AG08395 (cell line): ENCODE measurements around the gene CLEC18B.
A peak's percentile ranks its signal among the peaks of the same experiment; 100 is the strongest.
"Not testable (repeated sequence)": the region's sequence is repeated elsewhere in the genome, so short reads cannot be mapped to it uniquely, and the experiment has no call there.

ENCODE experiments used
- DNase-seq: peaks from one replicate; pipeline ENCODE4 v3.0.0; 2012; ENCODE audit warnings: mixed read lengths, low spot score

CLEC18B gene

GRCh38 chr16:74443624-74444346 lies 22.5 kb upstream of the CLEC18B start:
- not testable (repeated sequence) for DNase-seq

DNA sequence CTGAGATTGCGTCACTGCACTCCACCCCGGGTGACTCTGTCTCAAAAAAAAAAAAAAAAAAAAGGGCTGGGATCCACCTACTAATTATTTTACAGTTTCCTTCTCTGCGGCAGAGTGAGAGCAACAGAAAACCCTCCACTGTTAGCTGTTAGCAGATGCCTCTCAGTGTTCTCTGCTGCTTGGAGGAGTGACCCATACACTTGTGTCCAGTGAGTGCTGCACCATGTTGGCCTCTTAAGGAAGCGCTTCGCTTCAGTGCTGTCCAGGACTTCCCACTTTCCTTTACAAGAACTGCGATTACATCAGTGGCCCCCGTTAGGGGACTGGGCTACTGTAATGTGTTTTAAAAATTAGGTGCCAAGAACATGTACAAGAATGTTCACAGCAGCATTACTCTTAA lies 18.4 kb upstream of the CLEC18B start:
- no peak for DNase-seq

- DNase-seq: no peak
Observed at GRCh38 chr16:74438492-74438979, 17.3 kb upstream of the CLEC18B start.

GRCh38 chr16:74431516-74431915 lies 10.2 kb upstream of the CLEC18B start:
- DNase-seq: no peak

DNA sequence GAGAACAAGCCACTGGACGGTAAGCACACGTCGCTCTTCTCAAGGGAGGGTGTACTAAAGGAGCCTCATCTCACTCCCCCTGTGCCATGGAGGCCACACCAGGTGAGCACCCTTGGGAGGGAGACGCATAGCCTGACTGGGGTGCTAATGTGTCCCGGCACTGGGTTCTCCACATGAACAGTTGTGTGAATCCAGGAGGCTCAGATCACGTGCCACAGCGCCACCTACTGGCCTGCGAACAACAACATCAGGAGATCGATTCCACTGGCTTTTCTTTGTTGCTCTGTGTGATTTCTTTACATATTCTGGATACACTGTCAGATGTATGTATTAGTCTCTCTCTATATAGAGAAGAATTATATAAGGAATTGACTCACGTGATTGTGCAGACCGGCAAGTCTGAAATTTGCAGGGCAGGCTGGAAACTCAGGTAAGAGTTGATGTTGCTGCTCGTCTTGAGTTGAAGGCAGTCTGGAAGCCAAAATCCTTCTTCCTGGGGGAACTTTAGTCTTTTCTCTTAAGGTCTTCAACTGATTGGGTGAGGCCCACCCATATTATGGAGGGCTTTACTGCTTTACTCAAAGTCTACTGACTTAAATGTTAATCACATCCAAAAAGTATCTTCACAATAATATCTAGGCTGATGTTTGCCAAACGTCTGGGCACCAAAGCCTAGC lies 8.9 kb upstream of the CLEC18B start:
- DNase-seq: peak; percentile 48

- DNase-seq: not testable (repeated sequence)
Observed at GRCh38 chr16:74428493-74428892, 7.2 kb upstream of the CLEC18B start.

DNA sequence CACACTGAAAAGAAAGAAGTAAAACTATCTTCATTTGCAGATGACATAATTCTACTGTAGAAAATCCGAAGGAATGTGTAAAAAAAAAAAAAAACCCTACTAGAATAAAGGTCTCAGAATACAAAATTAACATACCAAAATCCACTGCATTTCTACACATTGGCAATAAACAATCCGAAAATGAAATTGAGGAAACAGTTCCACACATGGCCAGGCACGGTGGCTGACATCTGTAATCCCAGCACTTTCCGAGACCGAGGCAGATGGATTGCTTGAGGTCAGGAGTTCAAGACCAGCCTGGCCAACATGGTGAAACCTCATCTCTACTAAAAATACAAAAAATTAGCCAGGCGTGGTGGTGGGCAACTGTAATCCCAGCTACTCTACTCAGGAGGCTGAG lies 4.5 kb upstream of the CLEC18B start:
- not testable (repeated sequence) for DNase-seq

DNA sequence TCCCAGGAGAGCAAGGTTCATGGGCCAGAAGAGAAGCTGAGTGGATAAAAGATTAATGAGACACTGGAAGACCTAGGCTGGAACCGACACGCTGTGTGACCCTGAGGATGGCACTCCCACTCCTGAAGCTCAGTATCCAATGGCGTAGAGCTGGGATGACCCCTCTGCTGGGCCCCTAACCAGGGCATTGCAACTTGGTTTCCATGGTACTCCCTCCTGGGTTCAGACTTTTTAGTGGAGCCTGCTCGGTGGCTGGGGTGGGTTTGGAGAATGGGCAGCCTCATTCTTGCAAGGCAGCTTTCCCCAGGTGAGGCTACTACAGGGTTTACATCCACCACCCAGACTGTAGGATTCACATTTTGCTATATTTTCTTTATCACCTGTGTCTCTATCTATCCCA lies 2.4 kb upstream of the CLEC18B start:
- DNase-seq: not testable (repeated sequence)

DNA sequence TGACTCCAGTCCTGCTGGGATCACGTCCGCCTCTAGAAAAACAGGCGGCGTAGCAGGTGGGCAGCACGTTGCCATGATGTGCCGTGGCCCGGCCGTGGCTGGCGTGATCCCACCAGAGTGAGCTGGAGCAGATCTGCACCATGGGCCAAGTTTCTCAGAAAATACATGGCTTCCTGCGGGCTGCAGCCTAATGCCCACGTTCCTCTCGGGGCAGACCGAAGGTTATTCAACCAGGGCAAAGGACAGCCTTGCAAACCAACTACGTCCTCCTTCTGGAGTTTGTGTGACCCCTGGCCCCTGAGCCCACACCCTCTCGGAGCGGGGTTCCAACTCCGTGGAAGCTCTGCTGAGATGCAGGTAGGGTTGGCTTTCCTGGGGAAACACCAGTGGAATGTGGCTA lies 808 bp upstream of the CLEC18B start:
- DNase-seq: not testable (repeated sequence)

- not testable (repeated sequence) for DNase-seq
Observed at GRCh38 chr16:74421482-74421785, 156 bp upstream of the CLEC18B start.

DNA sequence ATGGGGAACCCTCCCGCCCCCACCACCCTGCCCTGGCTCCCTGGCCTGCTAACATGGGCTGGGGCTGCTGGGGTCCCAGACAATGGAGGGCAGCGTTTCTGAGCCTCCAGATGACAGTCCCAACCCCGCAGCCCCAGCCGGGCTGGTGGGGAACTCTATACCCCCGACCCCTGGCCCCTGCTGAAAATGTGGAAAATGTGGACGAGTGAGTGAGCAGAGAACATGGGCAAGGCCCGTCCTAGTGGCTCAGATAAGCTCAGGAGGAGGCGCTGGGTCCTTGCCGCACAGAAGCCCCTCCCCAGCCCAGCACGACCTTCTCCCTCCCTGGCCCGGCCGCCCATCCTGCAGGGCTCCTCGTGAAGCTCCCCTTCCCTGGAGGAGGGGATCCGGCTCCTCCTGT lies 1.5 kb downstream of the CLEC18B start:
- DNase-seq: not testable (repeated sequence)

- DNase-seq: not testable (repeated sequence)
Observed at GRCh38 chr16:74417897-74418296, 3.4 kb downstream of the CLEC18B start.

DNA sequence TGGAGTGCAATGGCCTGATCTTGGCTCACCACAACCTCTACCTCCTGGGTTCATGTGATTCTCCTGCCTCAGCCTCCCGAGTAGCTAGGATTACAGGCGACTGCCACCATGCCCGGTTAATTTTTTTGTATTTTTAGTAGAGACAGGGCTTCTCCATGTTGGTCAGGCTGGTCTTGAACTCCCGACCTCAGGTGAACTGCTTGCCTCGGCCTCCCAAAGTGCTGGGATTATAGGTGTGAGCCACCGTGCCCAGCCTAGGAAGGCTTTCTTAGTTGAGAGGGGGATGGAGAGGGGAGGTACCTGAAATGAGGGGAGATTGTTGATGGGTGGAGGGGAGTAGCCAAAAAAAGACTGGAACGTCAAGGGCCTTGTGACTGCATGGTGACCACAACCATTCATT lies 7.4 kb downstream of the CLEC18B start:
- not testable (repeated sequence) for DNase-seq

- not testable (repeated sequence) for DNase-seq
Observed at GRCh38 chr16:74413485-74413884, 7.8 kb downstream of the CLEC18B start.

DNA sequence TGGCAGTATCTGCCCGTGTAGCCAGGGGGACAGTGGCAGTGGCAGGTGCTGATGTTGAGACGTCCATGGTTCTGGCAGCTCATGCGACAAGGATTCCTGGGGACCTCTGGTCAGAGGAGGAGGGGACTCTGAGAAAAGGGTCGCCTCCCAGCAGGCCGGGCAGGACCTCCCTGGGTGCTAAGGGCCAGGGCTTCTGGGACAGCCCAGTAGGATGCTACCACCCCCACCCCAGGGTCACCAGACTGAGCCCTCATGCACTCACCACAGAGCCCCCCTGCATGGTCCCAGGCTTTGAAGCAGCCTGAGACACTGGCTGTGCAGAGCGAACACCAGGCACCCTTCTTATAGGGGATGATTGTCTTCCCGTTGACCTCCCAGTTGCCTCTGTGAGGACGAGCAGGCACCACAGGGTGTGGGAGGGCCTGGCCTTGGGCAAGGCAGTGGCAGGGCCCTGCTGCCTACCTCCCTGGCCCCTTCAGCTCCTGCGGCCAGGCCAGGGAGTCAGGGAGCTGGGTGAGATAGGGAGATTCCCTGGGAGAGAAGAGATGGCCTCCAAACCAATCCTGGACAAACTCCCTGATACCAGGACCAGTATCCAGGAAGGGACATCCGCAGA lies 8.4 kb downstream of the CLEC18B start:
- not testable (repeated sequence) for DNase-seq

DNA sequence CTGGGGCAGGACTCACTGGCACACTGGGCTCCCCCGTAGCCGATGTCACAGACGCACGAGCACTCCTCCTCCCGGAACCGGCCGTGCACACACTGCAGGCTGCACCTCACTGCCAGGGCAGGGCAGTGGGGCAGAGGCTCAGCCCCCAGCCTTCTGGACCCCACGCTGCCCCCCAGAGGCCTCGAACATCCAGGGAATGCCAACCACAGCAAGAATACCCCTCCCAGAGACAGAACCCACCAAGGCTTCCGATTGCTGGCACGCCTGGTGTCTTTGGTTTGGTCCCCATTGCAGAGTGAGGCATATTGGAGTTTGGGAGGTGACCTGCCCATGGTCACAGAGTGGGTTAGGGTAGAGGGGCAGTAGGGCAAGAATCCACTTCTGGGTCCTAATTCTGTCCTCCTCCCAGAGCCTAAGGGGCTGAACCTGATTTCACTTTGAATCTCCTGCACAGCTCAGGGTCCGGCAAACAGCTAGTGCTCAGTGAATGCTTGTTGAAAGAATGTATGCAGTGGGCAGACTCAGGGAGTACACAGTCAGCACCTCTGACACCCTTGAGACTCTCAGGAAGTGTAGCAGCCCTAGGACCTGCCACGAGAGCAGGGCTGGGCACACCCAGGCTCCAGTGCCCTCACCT lies 9.0 kb downstream of the CLEC18B start:
- not testable (repeated sequence) for DNase-seq

DNA sequence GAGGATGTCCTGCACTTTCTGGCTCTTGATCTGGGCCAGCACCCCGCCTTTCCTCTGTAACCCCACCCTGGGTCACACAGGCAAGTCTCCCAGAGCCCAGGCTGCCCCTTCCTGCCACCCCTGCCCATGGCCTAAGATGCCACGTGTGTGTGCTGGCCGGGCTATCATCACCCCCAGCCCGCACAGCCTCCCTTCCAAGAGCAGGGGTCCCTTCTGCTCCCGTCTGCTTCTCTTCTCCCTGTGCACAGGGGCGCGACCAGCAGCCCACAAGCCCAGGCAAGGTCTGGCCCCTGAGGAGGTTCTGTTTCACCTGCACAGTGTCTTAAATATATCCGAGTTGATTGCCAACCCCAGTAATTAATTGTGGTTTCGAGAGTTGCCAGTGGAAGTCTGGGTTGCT lies 10.3 kb downstream of the CLEC18B start:
- DNase-seq: not testable (repeated sequence)

DNA sequence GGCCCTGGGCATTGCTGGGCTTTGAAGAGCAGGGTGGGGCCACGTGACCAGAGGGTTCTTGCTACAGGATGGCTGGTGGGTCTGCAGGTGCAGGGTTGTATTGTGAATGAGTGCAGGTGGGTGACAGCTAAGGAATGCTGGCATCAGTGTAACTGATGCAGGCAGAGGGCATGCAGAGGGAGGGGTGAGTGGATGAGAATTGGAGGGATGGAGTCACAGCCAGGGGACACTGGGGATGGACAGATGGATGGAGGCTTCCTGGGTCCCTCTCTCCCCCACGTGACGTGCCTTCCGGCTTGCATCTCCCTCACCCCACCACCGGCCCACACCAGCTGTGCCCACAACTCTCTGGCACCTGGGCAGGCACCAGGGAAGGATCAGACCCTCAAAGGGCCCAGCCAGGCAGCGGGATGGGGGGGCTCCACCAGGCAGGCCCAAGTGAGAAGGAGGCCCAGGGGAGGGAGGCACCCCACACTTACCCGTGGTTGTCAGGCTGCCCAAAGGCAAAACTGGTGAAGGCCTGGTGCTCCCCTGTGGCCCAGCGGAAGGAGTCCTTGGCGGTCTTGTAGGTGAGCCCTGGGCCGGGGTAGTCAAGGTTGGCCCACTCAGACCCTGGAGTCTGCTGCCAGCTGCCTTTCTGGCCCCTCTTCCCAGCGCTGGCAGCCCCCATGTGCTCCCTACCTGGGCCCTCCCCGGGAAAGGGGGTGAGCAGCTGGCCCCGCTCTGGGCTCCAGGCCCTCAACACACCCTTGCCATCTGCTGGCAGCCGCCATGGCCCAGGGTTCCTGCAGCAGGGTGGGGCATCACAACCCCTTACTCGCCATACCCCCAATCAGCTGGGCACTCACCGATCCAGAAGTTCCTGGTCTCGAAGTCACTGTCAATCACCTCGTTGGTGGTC lies 11.0 kb downstream of the CLEC18B start:
- DNase-seq: not testable (repeated sequence)

DNA sequence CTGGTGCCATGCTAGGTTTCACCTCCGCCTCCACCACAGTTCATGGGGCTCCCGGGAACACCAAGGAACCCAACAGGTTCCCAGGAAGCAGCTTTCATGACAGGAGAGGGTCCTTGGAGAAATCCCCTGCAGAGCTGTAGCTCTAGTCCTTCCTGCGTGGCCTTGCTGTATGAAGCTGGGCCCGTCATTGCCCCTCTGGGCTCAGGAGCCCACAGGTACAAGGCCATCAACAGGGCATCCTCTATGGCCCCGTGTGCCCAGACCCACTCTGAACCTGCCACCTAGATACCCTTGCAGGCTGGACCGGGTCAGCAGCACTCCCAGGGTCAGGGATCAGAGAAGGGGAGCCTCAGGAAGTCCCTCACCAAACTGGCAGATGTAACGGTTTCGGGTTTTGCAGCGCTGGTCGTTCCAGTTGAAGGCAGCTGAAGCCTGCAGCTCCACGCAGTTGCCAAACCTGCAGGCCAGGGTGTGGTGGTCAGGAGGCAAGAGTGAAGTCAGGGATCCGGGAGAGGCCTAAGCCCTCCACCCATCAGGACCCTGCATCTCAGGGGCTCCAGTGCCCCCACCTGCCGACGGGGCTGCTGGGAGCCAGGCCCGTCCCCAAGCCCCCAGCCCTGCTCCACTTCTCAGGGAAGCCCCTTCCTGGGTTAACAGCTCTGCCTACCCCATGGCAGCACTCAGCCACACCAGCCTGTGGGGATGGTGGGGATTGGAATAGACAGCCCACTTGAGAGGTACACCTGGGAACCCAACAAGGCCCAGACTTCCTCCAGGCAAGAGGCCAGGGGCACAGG lies 11.9 kb downstream of the CLEC18B start:
- DNase-seq: not testable (repeated sequence)

DNA sequence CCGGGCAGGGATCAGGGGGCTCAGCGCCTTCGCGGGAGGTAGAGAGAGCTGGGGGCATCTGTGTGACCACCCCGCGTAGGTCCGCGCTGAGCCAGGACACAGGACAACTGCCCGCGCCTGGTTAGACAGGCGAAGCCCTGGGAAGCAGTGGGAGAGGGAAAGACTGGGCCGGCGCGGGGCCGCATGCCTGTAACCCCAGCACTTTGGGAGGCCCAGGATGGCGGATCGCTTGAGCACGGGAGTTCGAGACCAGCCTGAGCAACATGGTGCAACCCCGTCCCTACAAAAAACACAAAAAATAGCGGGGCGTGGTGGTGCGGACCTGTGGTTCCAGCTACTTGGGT lies 13.9 kb downstream of the CLEC18B start:
- DNase-seq: not testable (repeated sequence)
